ENCODE results near the gene ZBTB20.

DNA sequence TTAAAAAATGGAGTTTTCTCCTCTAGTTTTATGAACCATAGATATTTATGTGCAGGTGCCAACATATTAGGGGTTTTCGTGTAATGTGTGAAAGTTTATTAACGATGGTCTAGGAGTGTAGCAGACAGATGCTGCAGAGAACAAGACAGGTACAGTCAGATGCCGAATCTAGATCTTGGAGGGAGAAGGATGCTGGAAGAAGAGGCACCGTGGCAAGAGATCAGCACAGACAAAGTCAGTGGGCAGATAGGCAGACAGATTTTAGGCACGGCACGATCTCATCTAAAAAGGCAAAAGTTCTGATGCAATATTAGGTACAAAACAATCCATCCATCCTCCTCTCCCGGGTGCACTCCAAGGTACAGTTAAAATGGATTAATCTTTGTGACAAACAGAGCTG lies 691.7 kb downstream of the ZBTB20 start:
- TF ChIP-seq SREBF2 (IDR thresholded peaks at IDR 0.05; ENCODE audit: low read length) (no peak), PML (IDR thresholded peaks at IDR 0.05; ENCODE audit: low read length) (no peak)
